GM13977 (cell line): ENCODE data around the gene C1QTNF1.
"Not testable (repeated sequence)": the region's sequence is repeated elsewhere in the genome, so short reads cannot be mapped to it uniquely, and the experiment has no call there.

ENCODE experiments used
- DNase-seq: peaks from one replicate; pipeline ENCODE4 v3.0.0; 2012; ENCODE audit warnings: low spot score
- in situ Hi-C: fragments of 300-500 bp; cut with MboI; formaldehyde crosslinking; loops from one replicate; pipeline ENCODE4 v1.12.0; 2022; ENCODE audit warnings: low sequenced_read_pairs, low pct_unique_long_range_greater_than_20kb, mixed read lengths, inconsistent platforms; ENCODE audit not compliant: unreplicated experiment
- TF ChIP-seq, protein P1 (sequence below): IDR thresholded peaks from 2 replicates; pipeline ENCODE4 v1.5.1; 2012; ENCODE audit warnings: mild to moderate bottlenecking, control low read depth; ENCODE audit not compliant: insufficient read depth; ENCODE audit errors: extremely low read depth, missing control alignments

The C1QTNF1 gene

DNA sequence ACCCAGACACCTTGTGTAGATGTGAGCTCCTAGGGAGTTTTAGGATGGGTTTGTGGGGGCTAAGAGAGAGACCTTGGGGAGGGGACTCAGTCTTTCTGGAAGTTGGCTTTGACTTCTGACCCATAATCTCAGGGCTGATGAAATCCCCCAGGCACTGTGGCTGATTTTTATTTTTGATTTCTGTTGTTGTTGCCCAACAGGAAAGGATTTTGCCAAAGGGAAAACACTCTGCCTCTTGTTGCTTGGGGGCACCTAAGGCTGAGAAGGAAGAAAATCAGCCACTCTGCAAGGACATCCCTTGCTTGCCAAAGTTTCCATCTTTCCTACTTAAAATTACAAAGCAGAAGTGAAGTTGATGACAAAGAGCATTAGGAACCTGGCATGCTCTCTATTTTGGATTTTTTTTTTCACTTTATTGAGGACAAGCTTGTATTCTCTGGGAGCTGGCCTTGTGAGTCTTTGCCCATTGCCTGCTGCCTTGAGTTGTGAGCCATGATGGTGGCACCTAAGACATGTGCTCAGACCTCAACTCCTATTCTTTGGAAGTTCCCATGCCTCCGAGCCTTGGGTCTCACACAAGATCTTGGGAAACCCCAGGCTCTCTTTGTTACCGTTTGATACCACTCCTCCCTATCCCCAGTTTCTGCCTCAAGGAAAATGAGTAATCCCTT is 3.2 kb upstream of the C1QTNF1 start:
- TF ChIP-seq, protein P1, sequence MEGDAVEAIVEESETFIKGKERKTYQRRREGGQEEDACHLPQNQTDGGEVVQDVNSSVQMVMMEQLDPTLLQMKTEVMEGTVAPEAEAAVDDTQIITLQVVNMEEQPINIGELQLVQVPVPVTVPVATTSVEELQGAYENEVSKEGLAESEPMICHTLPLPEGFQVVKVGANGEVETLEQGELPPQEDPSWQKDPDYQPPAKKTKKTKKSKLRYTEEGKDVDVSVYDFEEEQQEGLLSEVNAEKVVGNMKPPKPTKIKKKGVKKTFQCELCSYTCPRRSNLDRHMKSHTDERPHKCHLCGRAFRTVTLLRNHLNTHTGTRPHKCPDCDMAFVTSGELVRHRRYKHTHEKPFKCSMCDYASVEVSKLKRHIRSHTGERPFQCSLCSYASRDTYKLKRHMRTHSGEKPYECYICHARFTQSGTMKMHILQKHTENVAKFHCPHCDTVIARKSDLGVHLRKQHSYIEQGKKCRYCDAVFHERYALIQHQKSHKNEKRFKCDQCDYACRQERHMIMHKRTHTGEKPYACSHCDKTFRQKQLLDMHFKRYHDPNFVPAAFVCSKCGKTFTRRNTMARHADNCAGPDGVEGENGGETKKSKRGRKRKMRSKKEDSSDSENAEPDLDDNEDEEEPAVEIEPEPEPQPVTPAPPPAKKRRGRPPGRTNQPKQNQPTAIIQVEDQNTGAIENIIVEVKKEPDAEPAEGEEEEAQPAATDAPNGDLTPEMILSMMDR: no peak
- in situ Hi-C loops: no loop called here

DNA sequence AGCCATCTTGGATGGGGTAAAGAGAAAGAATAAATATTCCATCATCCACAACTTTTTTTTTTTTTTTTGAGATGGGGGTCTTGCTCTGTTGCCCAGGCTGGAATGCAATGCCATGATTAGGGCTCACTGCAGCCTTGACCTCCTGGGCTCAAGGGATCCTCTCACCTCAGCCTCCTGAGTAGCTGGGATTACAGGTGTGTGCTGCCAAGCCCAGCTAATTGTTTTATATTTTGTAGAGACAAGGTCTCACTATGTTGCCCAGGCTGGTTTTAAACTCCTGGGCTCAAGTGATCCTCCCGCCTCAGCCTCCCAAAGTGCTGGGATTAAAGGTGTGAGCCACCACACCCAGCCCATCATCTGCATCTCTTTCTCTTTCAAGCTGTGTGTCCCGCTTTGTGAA is 2.0 kb upstream of the C1QTNF1 start:
- DNase-seq, in situ Hi-C loops: not testable (repeated sequence)

More for the DNA sequence above, 3.2 kb upstream of the C1QTNF1 start:
- no peak for DNase-seq

DNA sequence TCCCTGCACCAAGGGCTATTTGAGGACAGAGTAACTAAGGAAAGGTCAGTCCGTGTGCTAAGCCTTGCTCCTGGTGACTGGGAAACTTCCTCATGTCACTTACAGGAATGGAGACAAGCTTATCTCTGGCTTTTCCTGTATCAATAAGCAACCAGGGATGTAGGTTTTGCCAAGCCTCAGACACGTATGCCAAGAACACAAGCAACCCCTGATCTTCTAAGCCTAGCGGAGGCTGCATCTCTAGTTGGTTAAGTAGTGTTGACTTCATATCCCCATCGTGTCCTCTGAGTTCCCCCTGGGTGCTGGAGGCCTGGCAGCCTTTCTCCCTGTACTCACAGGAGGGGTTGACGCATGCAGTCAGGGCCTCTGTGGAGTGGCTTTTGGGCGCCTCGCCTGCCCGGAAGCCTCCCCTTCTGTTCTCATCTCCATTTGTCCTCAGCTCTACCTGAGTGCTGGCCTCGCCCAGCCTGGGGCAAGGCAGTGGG is 1.4 kb upstream of the C1QTNF1 start:
- no peak for DNase-seq
- TF ChIP-seq, protein P1: no peak
- in situ Hi-C loops: no loop called here

DNA sequence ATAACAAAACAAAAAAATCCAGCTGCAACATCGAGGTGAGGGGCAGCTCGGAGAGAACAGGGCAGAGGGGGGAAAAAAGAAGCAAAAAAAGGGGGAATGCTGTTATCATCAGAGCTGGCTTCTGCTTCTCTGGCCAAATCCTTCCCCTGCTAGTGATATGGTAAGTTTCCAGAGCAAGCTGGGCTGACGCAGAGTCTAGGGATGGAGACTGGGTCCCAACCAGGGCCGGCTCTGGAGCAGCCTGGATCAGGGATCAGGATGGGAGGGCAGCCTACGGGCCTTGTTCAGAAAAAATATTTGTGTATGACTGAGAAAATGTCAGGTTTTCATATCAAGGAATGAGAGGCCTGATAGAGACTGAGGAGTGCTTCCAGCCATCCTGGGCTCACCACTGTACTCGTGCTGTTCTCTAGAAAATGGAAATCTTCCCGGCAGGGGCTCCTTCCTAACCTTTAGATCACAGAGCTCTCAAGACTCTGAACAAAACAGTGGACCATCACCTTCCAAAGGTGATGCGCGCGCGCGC is 726 bp upstream of the C1QTNF1 start:
- TF ChIP-seq, protein P1: no peak
- in situ Hi-C loops: no loop called here
- DNase-seq: no peak

DNA sequence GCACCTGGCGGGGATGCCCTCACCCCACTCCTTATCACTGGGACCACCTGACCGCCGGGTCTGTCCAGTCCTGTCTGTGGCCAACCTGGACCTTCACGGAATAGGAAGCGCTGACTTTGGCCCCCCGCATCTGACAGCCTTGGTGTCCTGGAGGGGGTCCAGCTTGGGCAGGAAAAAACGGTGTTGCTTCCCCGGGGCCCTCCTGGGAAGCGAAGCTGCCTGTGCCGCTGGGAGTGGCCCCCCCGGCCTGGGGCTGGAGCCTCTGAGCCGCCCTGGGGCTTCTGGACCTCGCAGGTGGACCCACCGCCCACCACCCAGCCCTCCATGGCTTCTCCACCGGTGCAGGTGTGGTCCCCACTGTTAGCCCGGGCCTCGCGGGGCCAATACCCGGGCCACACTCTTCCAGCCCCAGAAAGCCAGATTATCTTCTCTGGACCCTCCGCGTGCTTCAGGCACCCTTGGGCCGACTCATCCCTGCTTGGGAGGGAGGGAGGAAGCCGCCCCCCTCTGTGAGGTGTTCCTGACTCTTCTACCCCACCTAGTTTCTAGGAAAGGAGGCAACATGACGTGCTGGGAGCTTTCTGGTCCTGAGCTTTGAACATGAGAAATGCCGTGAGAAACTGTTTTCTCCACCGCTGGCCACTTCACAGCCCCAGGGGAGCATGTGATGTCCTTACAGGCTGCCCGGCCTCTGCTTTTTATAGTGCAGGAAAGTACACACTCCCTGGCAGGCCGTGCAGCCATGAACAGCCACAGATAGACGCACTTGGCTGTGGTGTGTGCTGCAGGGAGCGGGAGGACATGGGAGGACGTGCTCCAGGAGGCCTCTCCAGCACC is 1.1 kb downstream of the C1QTNF1 start:
- TF ChIP-seq, protein P1: no peak
- in situ Hi-C loops: no loop called here

DNA sequence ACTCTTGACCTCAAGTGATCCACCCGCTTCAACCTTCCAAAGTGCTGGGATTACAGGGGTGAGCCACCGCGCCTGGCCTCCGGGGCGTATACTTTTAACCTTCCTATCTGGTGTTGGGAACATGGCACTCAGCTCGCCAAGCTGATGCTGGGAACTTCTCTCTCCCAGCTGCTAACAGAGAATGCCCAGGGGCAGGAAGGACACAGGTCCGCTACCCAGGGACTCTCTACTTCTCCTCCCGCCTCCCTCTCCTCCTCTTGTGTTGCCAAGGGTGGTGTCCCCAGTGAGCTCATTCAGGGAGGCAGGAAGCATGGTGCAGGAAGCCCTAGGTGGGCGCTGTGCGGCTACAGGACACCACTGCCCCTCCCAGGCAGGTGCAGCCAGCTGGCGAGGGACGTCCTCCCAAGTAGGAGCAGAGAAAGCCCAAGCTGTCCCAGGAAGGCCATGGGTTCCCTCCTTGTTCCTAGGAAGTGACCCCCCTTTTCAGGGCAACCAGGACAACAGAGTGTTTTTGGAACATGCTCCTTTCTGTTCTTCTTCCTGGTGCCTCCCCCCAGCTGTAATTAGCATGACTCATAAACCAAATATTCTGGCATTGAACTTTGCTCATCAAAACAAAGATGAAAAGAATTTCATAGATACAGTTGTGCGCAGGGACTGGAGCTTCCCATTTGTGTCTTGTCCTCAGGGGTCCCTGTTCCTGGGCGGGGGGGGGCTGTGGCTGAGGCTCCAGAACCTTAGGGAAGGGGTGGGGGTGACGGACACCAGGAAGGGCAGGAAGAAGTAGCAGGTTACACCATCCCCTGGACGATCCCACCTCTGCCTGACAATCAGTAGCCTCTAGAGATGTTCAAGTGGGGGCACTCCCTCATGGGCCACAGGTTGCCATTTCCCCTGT is 2.7 kb downstream of the C1QTNF1 start:
- TF ChIP-seq, protein P1: no peak
- in situ Hi-C loops: no loop called here
- DNase-seq: no peak

More for the DNA sequence above, 1.1 kb downstream of the C1QTNF1 start:
- DNase-seq: no peak
